PC-9 (cell line): ENCODE measurements around the gene GCNT4. TPM values are rescaled to one million over a fixed set of nuclear protein-coding genes. Genes with fewer than 3 reads are reported as not detected.

ENCODE experiments used
- BruUV-seq: library from RNA; stranded (reverse); fragments of 400-500 nt; replicated peaks from 2 replicates; lab custom pipeline; 2021; lab: Mats Ljungman, UMichigan
- CTCF ChIA-PET: fragments of 300-600 bp; sonication (Branson Sonifier 250); formaldehyde crosslinking; loops from one replicate; lab custom pipeline; 2022; ENCODE audit warnings: antibody characterized with exemption; lab: Charles Lee
- POLR2A ChIA-PET: fragments of 300-600 bp; sonication (Branson Sonifier 250); formaldehyde crosslinking; loops from one replicate; lab custom pipeline; 2022; ENCODE audit warnings: antibody characterized with exemption; ENCODE audit not compliant: unreplicated experiment; lab: Charles Lee
- DNase-seq, 2 experiments: peaks; one replicate each; pipeline versions ENCODE4 v3.0.0 to v3.0.0-alpha.2; 2015 to 2022; ENCODE audit warnings: mixed read lengths in 1 of 2
- H2AFZ ChIP-seq: fragments of 200-600 bp; sonication (generic); 2 replicates; pipeline ENCODE4 v1.8.1; 2017; ENCODE audit warnings: antibody characterized with exemption
- H3F3A ChIP-seq: fragments of 200-600 bp; sonication (generic); 2 replicates; pipeline ENCODE4 v1.8.1; 2017; ENCODE audit warnings: antibody characterized with exemption, mild to moderate bottlenecking, low read depth; ENCODE audit not compliant: insufficient read depth
- H3K27ac ChIP-seq: fragments of 200-600 bp; sonication (generic); 2 replicates; pipeline ENCODE4 v1.6.1; 2016; ENCODE audit warnings: mixed run types
- H3K27me3 ChIP-seq: fragments of 200-600 bp; sonication (generic); 2 replicates; pipeline ENCODE4 v1.6.1; 2016; ENCODE audit warnings: low read depth, mixed run types; ENCODE audit not compliant: insufficient read depth
- H3K36me3 ChIP-seq: fragments of 200-600 bp; sonication (generic); 2 replicates; pipeline ENCODE4 v1.6.1; 2016; ENCODE audit warnings: low read depth, mixed run types
- H3K4me1 ChIP-seq: fragments of 200-600 bp; sonication (generic); replicated peaks from 2 replicates; pipeline ENCODE4 v1.6.1; 2016; ENCODE audit warnings: mixed run types; ENCODE audit not compliant: insufficient read depth
- H3K4me2 ChIP-seq: fragments of 200-600 bp; sonication (generic); 2 replicates; pipeline ENCODE4 v1.6.1; 2017; ENCODE audit warnings: mixed run types
- H3K4me3 ChIP-seq: fragments of 200-600 bp; sonication (generic); 2 replicates; pipeline ENCODE4 v1.6.1; 2016; ENCODE audit warnings: mixed run types
- H3K79me2 ChIP-seq: fragments of 200-600 bp; sonication (generic); 2 replicates; pipeline ENCODE4 v1.6.1; 2017; ENCODE audit warnings: low read depth, mixed run types
- H3K9me2 ChIP-seq: fragments of 200-600 bp; sonication (generic); 2 replicates; pipeline ENCODE4 v1.8.1; 2017; ENCODE audit warnings: mild to moderate bottlenecking; ENCODE audit not compliant: insufficient read depth
- H3K9me3 ChIP-seq: fragments of 200-600 bp; sonication (generic); 2 replicates; pipeline ENCODE4 v1.8.1; 2016; ENCODE audit warnings: low read depth; ENCODE audit not compliant: insufficient read depth
- H4K20me1 ChIP-seq: fragments of 200-600 bp; sonication (generic); 2 replicates; pipeline ENCODE4 v1.8.1; 2017; ENCODE audit not compliant: insufficient read depth
- CTCF ChIP-seq: fragments of 200-600 bp; sonication (generic); conservative IDR thresholded peaks from 2 replicates; pipeline ENCODE4 v1.6.1; 2017; ENCODE audit warnings: mixed run types, antibody characterized with exemption, mild to moderate bottlenecking, moderate library complexity
- EZH2 ChIP-seq: fragments of 200-600 bp; sonication (generic); IDR thresholded peaks from 2 replicates; pipeline ENCODE4 v1.8.0; 2017; ENCODE audit warnings: antibody characterized with exemption, low read depth
- intact Hi-C: fragments of 100-400 bp; cut with micrococcal nuclease; formaldehyde crosslinking; loops from one replicate; pipeline ENCODE4 v1.10.0; 2022; ENCODE audit not compliant: unreplicated experiment
- total RNA-seq: library from RNA; stranded (reverse); gene quantifications from 2 replicates; pipeline ENCODE4 v1.2.3, GENCODE V29; 2021

Gene GCNT4
- total RNA-seq, 1 experiment from 2014 or later: 1.4 TPM

- Histone ChIP-seq H3F3A (no peaks in the 10 kb centered on the region), H3K4me1 (no peaks in the 10 kb centered on the region), H3K4me3 (no peak overlapping the region), H3K9me3 (peaks cover 8% of the 10 kb centered on the region; the same call in 1 of the 2 replicates), H3K27me3 (no peaks in the 10 kb centered on the region), H3K36me3 (no peaks in the 10 kb centered on the region), H3K9me2 (peaks cover 4% of the 10 kb centered on the region; the same call in 1 of the 2 replicates), H4K20me1 (no peaks in the 10 kb centered on the region), H3K27ac (no peak overlapping the region), H2AFZ (no peak overlapping the region), H3K4me2 (no peak overlapping the region), H3K79me2 (no peaks in the 10 kb centered on the region)
- intact Hi-C loops: no loop called here
- ChIA-PET CTCF (no interaction called here), POLR2A (no interaction called here)
- TF ChIP-seq CTCF: no peak
- no peak for TF ChIP-seq EZH2
- DNase-seq: no peak
- no TSS peak for BruUV-seq
Observed at GRCh38 chr5:75005561-75005960, 46.8 kb downstream of the GCNT4 start.

Other genes with a start within 250 kb of the GCNT4 start
- 2.1 and 3.9 TPM in 2 replicates for gene FAM169A, start 186.2 kb downstream of the GCNT4 start, total RNA-seq
- 0.23 and 0.48 TPM in 2 replicates for gene ANKRD31, start 184.3 kb upstream of the GCNT4 start, total RNA-seq